ENCODE data around the gene ADAM11.
"Not testable (repeated sequence)": the region's sequence is repeated elsewhere in the genome, so short reads cannot be mapped to it uniquely, and the experiment has no call there.

ADAM11 gene

GRCh38 chr17:44796731-44797130, 37.9 kb downstream of the ADAM11 start:
- DNase-seq = no peak

- DNase-seq = no peak
Measured at GRCh38 chr17:44797802-44798201, 39.0 kb downstream of the ADAM11 start.

GRCh38 chr17:44798356-44798755, 39.6 kb downstream of the ADAM11 start:
- no peak for DNase-seq

GRCh38 chr17:44801880-44802279, 43.1 kb downstream of the ADAM11 start:
- DNase-seq = no peak

GRCh38 chr17:44804302-44805089, 45.7 kb downstream of the ADAM11 start:
- DNase-seq = no peak

GRCh38 chr17:44807093-44807816, 48.5 kb downstream of the ADAM11 start:
- no peak for DNase-seq

- no peak for DNase-seq
Measured at GRCh38 chr17:44807817-44808155, 49.0 kb downstream of the ADAM11 start.

- no peak for DNase-seq
Measured at GRCh38 chr17:44808156-44808555, 49.4 kb downstream of the ADAM11 start.

GRCh38 chr17:44808656-44809388, 50.0 kb downstream of the ADAM11 start:
- not testable (repeated sequence) for DNase-seq

- no peak for DNase-seq
Measured at GRCh38 chr17:44812263-44812662, 53.5 kb downstream of the ADAM11 start.

- DNase-seq = not testable (repeated sequence)
Measured at GRCh38 chr17:44818508-44818907, 59.7 kb downstream of the ADAM11 start.

- no peak for DNase-seq
Measured at GRCh38 chr17:44820631-44821212, 61.9 kb downstream of the ADAM11 start.

GRCh38 chr17:44825236-44825635, 66.4 kb downstream of the ADAM11 start:
- DNase-seq = not testable (repeated sequence)

GRCh38 chr17:44826123-44826790, 67.5 kb downstream of the ADAM11 start:
- no peak for DNase-seq

- no peak for DNase-seq
Measured at GRCh38 chr17:44827863-44828262, 69.1 kb downstream of the ADAM11 start.

GRCh38 chr17:44828919-44829522, 70.2 kb downstream of the ADAM11 start:
- DNase-seq = no peak

- no peak for DNase-seq
Measured at GRCh38 chr17:44829523-44830358, 71.0 kb downstream of the ADAM11 start, which contains the start of gene GJC1. Gene GJC1, minus strand, starts transcription at chr17:44830287. Its CDS starts 24,470 bp downstream, at chr17:44805817.

- DNase-seq = no peak
Measured at GRCh38 chr17:44830359-44831288, 71.8 kb downstream of the ADAM11 start.

GRCh38 chr17:44831371-44831770, 72.6 kb downstream of the ADAM11 start:
- no peak for DNase-seq

Measured in activated CD4-positive, alpha-beta T cell treated with anti-CD3 and anti-CD28 coated beads, Interleukin-2, Interleukin-6, amounts not matched to agents 100 ng/mL and 50 ng/mL, durations not matched to agents 16 hours and 8 hours (primary cell).